Parathyroid adenoma (tissue), 2 donors: Measurements from ENCODE around the gene HINT3.
"Not testable (repeated sequence)": the region's sequence is repeated elsewhere in the genome, so short reads cannot be mapped to it uniquely, and the experiment has no call there.

ENCODE experiments used
- H2AFZ ChIP-seq: fragments of 300-600 bp; sonication (generic); one replicate; pipeline ENCODE4 v1.7.0; 2017; ENCODE audit warnings: antibody characterized with exemption, mild to moderate bottlenecking
- H3K27ac ChIP-seq: fragments of 300-600 bp; sonication (generic); one replicate; pipeline ENCODE4 v1.7.0; 2017
- H3K27me3 ChIP-seq: fragments of 300-600 bp; sonication (generic); one replicate; pipeline ENCODE4 v1.7.0; 2017; ENCODE audit warnings: low read length; ENCODE audit not compliant: control insufficient read depth, insufficient read depth
- H3K36me3 ChIP-seq: fragments of 300-600 bp; sonication (generic); one replicate; pipeline ENCODE4 v1.7.0; 2017; ENCODE audit warnings: low read length; ENCODE audit not compliant: control insufficient read depth, insufficient read depth
- H3K4me1 ChIP-seq: fragments of 300-600 bp; sonication (generic); one replicate; pipeline ENCODE4 v1.7.0; 2017; ENCODE audit warnings: control low read depth
- H3K4me2 ChIP-seq: fragments of 300-600 bp; sonication (generic); one replicate; pipeline ENCODE4 v1.7.0; 2017; ENCODE audit warnings: low read length
- H3K4me3 ChIP-seq: fragments of 300-600 bp; sonication (generic); one replicate; pipeline ENCODE4 v1.7.0; 2017; ENCODE audit warnings: low read depth, low read length
- H3K79me2 ChIP-seq: fragments of 300-600 bp; sonication (generic); one replicate; pipeline ENCODE4 v1.7.0; 2017; ENCODE audit warnings: control low read depth
- H3K9ac ChIP-seq: fragments of 300-600 bp; sonication (generic); one replicate; pipeline ENCODE4 v1.7.0; 2017; ENCODE audit warnings: mild to moderate bottlenecking
- H3K9me3 ChIP-seq: fragments of 300-600 bp; sonication (generic); one replicate; pipeline ENCODE4 v1.7.0; 2017; ENCODE audit warnings: low read length; ENCODE audit not compliant: control insufficient read depth
- CTCF ChIP-seq: fragments of 300-600 bp; sonication (generic); IDR thresholded peaks from one replicate; pipeline ENCODE4 v1.7.0; 2017; ENCODE audit warnings: antibody characterized with exemption, mild to moderate bottlenecking
- donor health status: primary hyperparathyroidism.

HINT3 gene

GRCh38 chr6:125926711-125927110 lies 29.9 kb upstream of the HINT3 start:
- TF ChIP-seq CTCF, result no peak
- Histone ChIP-seq H3K36me3 (no peaks in the 10 kb centered on the region), H3K4me2 (no peak overlapping the region), H3K4me3 (no peak overlapping the region), H3K4me1 (no peaks in the 10 kb centered on the region), H3K27me3 (no peaks in the 10 kb centered on the region), H3K27ac (no peak overlapping the region), H3K9me3 (no peaks in the 10 kb centered on the region), H2AFZ (no peak overlapping the region), H3K9ac (no peak overlapping the region), H3K79me2 (no peaks in the 10 kb centered on the region)

- Histone ChIP-seq H3K9me3 (no peaks in the 10 kb centered on the region), H3K79me2 (no peaks in the 10 kb centered on the region), H3K4me1 (no peaks in the 10 kb centered on the region), H2AFZ (no peak overlapping the region), H3K4me2 (no peak overlapping the region), H3K9ac (no peak overlapping the region), H3K27me3 (no peaks in the 10 kb centered on the region), H3K36me3 (no peaks in the 10 kb centered on the region), H3K27ac (no peak overlapping the region), H3K4me3 (no peak overlapping the region)
- no peak for TF ChIP-seq CTCF
These were observed 28.8 kb upstream of the HINT3 start for GRCh38 chr6:125927761-125928160.

GRCh38 chr6:125930765-125931418 lies 25.7 kb upstream of the HINT3 start:
- TF ChIP-seq CTCF, result no peak
- Histone ChIP-seq H3K9me3 (no peaks in the 10 kb centered on the region), H3K4me1 (no peaks in the 10 kb centered on the region), H3K27me3 (no peaks in the 10 kb centered on the region), H3K36me3 (no peaks in the 10 kb centered on the region), H3K4me2 (no peak overlapping the region), H3K79me2 (no peaks in the 10 kb centered on the region), H3K27ac (no peak overlapping the region), H3K4me3 (no peak overlapping the region), H2AFZ (no peak overlapping the region), H3K9ac (no peak overlapping the region)

GRCh38 chr6:125931733-125932450 lies 24.7 kb upstream of the HINT3 start:
- no peaks in the 10 kb centered on the region for H3K27me3 ChIP-seq
- H3K79me2 ChIP-seq, result no peaks in the 10 kb centered on the region
- H3K4me3 ChIP-seq, result no peak overlapping the region
- H3K4me1 ChIP-seq, result no peaks in the 10 kb centered on the region
- H2AFZ ChIP-seq, result no peak overlapping the region
- H3K27ac ChIP-seq, result no peak overlapping the region
- H3K9me3 ChIP-seq, result no peaks in the 10 kb centered on the region
- no peak overlapping the region for H3K4me2 ChIP-seq
- no peak for TF ChIP-seq CTCF
- no peaks in the 10 kb centered on the region for H3K36me3 ChIP-seq
- H3K9ac ChIP-seq, result no peak overlapping the region

GRCh38 chr6:125932451-125932795 lies 24.1 kb upstream of the HINT3 start:
- no peaks in the 10 kb centered on the region for H3K79me2 ChIP-seq
- H3K9ac ChIP-seq, result no peak overlapping the region
- no peak overlapping the region for H3K4me2 ChIP-seq
- no peaks in the 10 kb centered on the region for H3K9me3 ChIP-seq
- H3K4me1 ChIP-seq, result no peaks in the 10 kb centered on the region
- H3K4me3 ChIP-seq, result no peak overlapping the region
- no peak for TF ChIP-seq CTCF
- H3K36me3 ChIP-seq, result no peaks in the 10 kb centered on the region
- no peak overlapping the region for H3K27ac ChIP-seq
- no peaks in the 10 kb centered on the region for H3K27me3 ChIP-seq
- no peak overlapping the region for H2AFZ ChIP-seq

- not testable (repeated sequence) for H3K27ac ChIP-seq, H3K27me3 ChIP-seq, H3K4me1 ChIP-seq, H2AFZ ChIP-seq, H3K4me2 ChIP-seq, H3K4me3 ChIP-seq, H3K36me3 ChIP-seq, H3K9ac ChIP-seq, H3K9me3 ChIP-seq, H3K79me2 ChIP-seq
These were observed 21.1 kb upstream of the HINT3 start for GRCh38 chr6:125935520-125935919.
